GM10248 (cell line): ENCODE measurements around the gene QTRT2.

Experiments used
- CTCF ChIA-PET: fragments of 300-600 bp; sonication (Branson Sonifier 250); formaldehyde crosslinking; extraction: SDS; loops from one replicate; lab custom pipeline; 2021; ENCODE audit warnings: antibody characterized with exemption; lab: Yijun Ruan, JAX
- POLR2A ChIA-PET: fragments of 350-650 bp; sonication (Branson Sonifier 250); formaldehyde crosslinking; extraction: SDS; loops from one replicate; lab custom pipeline; 2020; ENCODE audit warnings: antibody characterized with exemption; lab: Yijun Ruan, JAX
- DNase-seq: peaks from one replicate; pipeline ENCODE4 v3.0.0; 2012; ENCODE audit errors: extremely low spot score
- TF ChIP-seq, protein P1 (sequence below): IDR thresholded peaks from 2 replicates; pipeline ENCODE4 v1.5.1; 2012; ENCODE audit warnings: mild to moderate bottlenecking, low read depth; ENCODE audit errors: extremely low read depth, missing control alignments, control extremely low read depth

QTRT2 gene

DNA sequence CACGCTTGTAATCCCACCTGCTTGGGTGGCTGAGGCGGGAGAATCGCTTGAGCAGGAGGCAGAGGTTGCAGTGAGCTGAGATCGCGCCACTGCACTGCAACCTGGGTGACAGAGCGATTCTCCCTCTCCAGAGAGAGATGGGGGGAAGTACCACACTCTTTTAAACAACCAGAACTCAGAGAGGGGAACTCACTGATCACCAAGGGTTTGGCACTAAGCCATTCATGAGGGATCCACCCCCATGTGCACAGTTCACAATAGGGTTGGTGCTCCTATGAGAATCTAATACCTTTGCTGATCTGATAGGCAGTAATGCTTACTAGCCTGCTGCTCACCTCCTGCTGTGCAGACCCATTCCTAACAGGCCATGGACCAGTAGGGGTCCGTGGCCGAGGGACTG, 51.6 kb downstream of the QTRT2 start:
- ChIA-PET CTCF (no interaction called here), POLR2A (no interaction called here)
- TF ChIP-seq, protein P1, sequence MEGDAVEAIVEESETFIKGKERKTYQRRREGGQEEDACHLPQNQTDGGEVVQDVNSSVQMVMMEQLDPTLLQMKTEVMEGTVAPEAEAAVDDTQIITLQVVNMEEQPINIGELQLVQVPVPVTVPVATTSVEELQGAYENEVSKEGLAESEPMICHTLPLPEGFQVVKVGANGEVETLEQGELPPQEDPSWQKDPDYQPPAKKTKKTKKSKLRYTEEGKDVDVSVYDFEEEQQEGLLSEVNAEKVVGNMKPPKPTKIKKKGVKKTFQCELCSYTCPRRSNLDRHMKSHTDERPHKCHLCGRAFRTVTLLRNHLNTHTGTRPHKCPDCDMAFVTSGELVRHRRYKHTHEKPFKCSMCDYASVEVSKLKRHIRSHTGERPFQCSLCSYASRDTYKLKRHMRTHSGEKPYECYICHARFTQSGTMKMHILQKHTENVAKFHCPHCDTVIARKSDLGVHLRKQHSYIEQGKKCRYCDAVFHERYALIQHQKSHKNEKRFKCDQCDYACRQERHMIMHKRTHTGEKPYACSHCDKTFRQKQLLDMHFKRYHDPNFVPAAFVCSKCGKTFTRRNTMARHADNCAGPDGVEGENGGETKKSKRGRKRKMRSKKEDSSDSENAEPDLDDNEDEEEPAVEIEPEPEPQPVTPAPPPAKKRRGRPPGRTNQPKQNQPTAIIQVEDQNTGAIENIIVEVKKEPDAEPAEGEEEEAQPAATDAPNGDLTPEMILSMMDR = no peak
- DNase-seq = no peak

DNA sequence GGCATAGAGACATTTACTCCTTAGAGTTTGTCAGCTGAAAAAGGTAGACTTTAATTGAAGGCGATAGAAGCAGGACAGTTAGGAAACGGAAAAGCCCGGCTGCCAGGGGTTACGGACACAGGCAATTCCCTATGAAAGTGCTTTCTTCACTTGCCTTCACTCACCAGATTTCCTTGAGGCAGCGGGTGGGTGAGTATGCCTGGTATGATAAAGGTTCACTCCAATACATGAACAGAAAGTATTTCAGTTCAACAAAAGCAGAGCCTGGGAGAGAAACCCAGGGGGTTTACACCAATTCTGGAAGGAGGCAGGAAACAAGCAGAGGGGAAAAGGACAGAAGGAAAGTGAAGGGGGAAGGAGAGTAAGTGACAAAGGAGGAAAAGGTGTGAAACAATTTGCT, 53.9 kb downstream of the QTRT2 start:
- POLR2A ChIA-PET = no interaction called here
- TF ChIP-seq, protein P1 = no peak
- no peak for DNase-seq
- CTCF ChIA-PET = interaction anchor here (0.9 kb wide), 1 partner anchor 783 kb away, joined by 3 read pairs; no protein-coding TSS in a partner anchor

DNA sequence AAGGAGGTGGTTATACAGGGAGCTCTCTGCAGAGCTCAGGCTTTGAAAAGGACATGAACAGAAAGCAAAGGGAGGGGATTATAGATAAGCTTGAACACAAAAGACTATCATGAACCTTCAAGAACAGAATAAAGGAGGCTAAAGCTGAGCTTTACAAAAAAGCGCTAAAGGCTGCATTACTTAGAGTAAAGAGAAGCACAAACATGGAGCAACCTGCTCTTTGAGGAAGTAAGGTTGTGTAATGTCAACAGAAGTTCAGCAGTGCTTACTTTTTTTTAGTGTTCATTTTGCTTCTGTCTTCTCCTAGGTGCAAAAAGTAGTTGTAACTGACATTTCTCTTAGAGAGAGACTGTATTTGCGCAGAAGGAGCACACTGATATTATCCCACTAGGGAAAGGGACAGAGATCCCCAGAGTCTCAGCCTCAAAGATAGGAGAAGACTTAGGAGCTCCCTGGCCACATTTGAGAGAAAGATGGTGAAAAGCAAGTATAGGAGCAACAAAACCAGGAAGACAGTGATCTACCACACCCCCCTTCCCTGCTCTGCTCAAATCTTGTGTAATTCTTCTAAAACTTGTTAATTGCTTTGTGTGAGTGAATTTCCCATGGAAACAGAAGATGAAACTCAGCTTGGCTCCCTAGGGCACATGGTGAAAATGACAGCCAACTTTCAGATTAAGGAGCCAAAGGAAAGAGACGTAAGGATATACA, 54.7 kb downstream of the QTRT2 start:
- TF ChIP-seq, protein P1 = no peak
- POLR2A ChIA-PET = no interaction called here
- CTCF ChIA-PET = interaction anchor here (0.9 to 1.1 kb wide), 2 partner anchors 307 to 784 kb away, joined by 3 read pairs; no protein-coding TSS in a partner anchor
- DNase-seq = no peak

DNA sequence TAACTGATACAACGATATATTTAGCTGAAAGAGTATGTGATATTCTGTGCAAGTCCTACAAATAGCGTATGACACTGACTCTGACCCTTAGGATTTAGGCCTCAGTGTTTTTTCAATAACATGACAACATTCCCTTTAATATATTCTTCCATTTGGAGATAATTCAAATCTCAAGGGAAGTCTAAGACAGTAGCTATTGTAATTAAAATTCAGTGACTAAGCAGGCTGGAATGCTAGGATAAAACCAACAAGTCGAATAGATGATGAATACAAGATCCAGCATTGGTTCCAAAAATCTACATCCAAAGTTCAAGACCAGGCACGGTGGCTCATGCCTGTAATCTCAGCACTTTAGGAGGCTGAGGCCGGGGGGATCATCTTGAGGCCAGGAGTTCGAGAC, 56.2 kb downstream of the QTRT2 start:
- ChIA-PET POLR2A (no interaction called here), CTCF (interaction anchor here (0.9 to 1.6 kb wide), 2 partner anchors 10 to 24 kb away, joined by 3 read pairs; no protein-coding TSS in a partner anchor)
- no peak for DNase-seq
- TF ChIP-seq, protein P1 = no peak

DNA sequence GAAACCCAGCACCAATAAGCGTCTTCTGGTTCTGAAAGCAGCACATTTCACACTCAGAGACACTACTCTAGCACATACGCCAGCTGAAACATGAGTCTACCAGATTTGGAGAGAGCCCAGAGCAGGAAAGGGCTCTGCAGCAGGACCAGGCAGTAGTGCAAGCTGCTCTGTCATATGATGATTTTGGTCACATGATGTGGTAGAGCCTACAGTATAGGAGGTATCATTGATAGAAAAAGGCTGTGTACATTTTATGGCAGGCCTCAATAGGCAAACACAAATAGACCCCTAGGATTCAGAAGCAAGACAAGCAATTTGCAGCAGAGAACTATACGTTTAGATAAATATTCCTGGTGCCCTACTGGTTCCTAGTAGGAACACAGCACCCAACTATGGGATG, 58.2 kb downstream of the QTRT2 start:
- ChIA-PET POLR2A (no interaction called here), CTCF (interaction anchor here (1.1 kb wide), 1 partner anchor 10 kb away, joined by 3 read pairs; no protein-coding TSS in a partner anchor)
- DNase-seq = no peak
- TF ChIP-seq, protein P1 = no peak

DNA sequence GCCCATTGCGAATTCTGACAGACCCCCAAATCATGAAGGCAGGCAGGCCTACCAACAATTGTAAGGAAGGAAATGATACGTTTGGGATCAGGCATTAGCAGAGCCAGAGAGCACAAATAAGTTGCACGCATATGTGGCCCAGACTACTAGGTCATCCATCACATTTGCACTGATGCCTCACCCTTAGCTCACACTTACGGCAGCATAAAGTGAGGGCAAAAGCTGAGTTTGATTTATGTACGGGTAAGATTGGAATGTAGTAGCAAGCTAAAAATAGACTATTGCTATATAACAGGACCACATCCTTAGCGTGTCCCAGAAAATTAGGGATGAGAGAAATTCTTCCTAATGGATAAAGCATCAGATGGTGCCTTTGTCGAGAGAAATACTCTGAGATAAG, 58.6 kb downstream of the QTRT2 start:
- no peak for DNase-seq
- ChIA-PET CTCF (interaction anchor here (1.1 kb wide), 1 partner anchor 11 kb away, joined by 3 read pairs; no protein-coding TSS in a partner anchor), POLR2A (no interaction called here)
- TF ChIP-seq, protein P1 = no peak

DNA sequence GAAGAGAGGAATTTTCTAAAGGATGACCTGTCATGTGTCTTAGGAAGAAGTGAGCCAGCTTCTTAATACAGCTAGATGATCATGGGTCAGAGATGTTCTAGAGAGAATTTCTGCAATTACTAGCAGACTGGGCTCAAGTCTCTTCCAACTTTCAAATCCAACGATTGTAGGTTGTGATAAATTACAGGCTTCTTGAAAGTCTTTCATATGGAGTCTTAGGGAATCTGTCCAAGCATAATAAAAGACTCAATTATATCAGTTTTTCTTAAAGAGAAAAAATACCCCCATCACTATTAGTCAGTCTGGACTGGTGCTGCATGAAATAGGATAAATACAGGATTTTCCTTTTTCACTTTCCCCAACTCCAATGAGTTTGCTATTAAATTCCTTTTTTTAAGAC, 63.2 kb downstream of the QTRT2 start:
- DNase-seq = no peak
- TF ChIP-seq, protein P1 = no peak
- ChIA-PET POLR2A (no interaction called here), CTCF (no interaction called here)
